PFSK-1 (cell line): ENCODE measurements around the gene OSBPL9.

Source experiments
- POLR2AphosphoS5 ChIP-seq: IDR thresholded peaks from 2 replicates; pipeline ENCODE4 v1.6.1; 2012; ENCODE audit warnings: low read depth, mild to moderate bottlenecking, control low read depth, low read length, moderate library complexity
- SIN3A ChIP-seq: IDR thresholded peaks from 2 replicates; pipeline ENCODE4 v1.6.1; 2012; ENCODE audit warnings: mild to moderate bottlenecking, low read length, moderate library complexity, borderline replicate concordance; ENCODE audit not compliant: insufficient read depth
- TAF1 ChIP-seq: IDR thresholded peaks from 2 replicates; pipeline ENCODE4 v1.6.1; 2012; ENCODE audit warnings: low read length, control low read depth, borderline replicate concordance; ENCODE audit not compliant: insufficient read depth
- TF ChIP-seq, protein P1 (sequence below), 2 experiments: IDR thresholded peaks; 2 replicates each; pipeline versions ENCODE4 v1.6.1 to v1.8.0; 2011 to 2012; ENCODE audit warnings: low read depth in 2 of 2, low read length in 2 of 2, control low read depth in 1 of 2, inconsistent platforms in 1 of 2, mild to moderate bottlenecking in 1 of 2, moderate library complexity in 1 of 2; ENCODE audit not compliant: insufficient read depth in 1 of 2

DNA sequence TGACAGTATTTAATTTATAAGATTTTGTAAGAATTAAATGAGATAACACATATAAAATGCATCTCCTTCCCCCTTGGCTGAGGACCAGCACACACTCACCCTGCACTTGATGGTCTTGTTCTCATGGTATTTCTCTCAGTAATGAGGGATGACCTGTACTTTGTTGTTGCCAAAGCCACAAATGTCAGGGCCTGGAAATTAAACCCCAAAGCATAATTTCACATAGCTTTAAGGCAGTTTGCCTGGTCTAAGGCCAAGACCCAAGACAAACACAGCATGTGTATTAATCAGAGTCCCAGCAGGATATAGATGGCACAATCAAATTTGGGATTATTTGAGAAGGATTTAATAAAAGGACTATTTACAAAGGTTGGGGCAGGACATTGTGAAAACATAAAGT, 49.2 kb upstream of the OSBPL9 start:
- TF ChIP-seq POLR2AphosphoS5: no peak
- TF ChIP-seq, protein P1, sequence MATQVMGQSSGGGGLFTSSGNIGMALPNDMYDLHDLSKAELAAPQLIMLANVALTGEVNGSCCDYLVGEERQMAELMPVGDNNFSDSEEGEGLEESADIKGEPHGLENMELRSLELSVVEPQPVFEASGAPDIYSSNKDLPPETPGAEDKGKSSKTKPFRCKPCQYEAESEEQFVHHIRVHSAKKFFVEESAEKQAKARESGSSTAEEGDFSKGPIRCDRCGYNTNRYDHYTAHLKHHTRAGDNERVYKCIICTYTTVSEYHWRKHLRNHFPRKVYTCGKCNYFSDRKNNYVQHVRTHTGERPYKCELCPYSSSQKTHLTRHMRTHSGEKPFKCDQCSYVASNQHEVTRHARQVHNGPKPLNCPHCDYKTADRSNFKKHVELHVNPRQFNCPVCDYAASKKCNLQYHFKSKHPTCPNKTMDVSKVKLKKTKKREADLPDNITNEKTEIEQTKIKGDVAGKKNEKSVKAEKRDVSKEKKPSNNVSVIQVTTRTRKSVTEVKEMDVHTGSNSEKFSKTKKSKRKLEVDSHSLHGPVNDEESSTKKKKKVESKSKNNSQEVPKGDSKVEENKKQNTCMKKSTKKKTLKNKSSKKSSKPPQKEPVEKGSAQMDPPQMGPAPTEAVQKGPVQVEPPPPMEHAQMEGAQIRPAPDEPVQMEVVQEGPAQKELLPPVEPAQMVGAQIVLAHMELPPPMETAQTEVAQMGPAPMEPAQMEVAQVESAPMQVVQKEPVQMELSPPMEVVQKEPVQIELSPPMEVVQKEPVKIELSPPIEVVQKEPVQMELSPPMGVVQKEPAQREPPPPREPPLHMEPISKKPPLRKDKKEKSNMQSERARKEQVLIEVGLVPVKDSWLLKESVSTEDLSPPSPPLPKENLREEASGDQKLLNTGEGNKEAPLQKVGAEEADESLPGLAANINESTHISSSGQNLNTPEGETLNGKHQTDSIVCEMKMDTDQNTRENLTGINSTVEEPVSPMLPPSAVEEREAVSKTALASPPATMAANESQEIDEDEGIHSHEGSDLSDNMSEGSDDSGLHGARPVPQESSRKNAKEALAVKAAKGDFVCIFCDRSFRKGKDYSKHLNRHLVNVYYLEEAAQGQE (IDR thresholded peaks at IDR 0.05; ENCODE audit: insufficient read depth in 1 of 2, low read depth in 2 of 2, low read length in 2 of 2): 0 out of 4 replicates have a peak, but pooled peaks of 1 of the 2 experiments have one; percentile 28
- TF ChIP-seq TAF1: no peak
- no peak for TF ChIP-seq SIN3A
